Measurements from ENCODE around the gene USP28. TPM values are rescaled to one million over a fixed set of nuclear protein-coding genes. Genes with fewer than 3 reads are reported as not detected.

USP28 gene
- total and polyA plus RNA-seq, 7 experiments from 2014 or later = 12.0 to 50.3 (median 19.0) TPM

- Histone ChIP-seq H3K9me3 (ENCODE audit: control insufficient read depth in 2 of 3, low read length in 3 of 3) (no peaks in the 10 kb centered on the region), H3K27ac (ENCODE audit: low read depth, low read length) (no peak overlapping the region), H3K27me3 (ENCODE audit: control insufficient read depth in 2 of 2, insufficient read depth in 2 of 2, low read length in 2 of 2) (no peaks in the 10 kb centered on the region), H3K36me3 (ENCODE audit: control insufficient read depth in 2 of 3, insufficient read depth in 3 of 3, low read length in 3 of 3) (no peaks in the 10 kb centered on the region), H3K4me3 (ENCODE audit: low read length) (no peak overlapping the region), H3K4me1 (ENCODE audit: control insufficient read depth in 2 of 2, insufficient read depth in 2 of 2, low read length in 2 of 2) (peaks cover 0 to 25% of the 10 kb centered on the region in 2 donors)
- no peak for ATAC-seq
- peaks cover 0 to 30% (median 17%) of the 10 kb centered on the region in 5 donors for H3K36me3 Mint-ChIP-seq
- no peaks in the 10 kb centered on the region for H3K9me3 Mint-ChIP-seq
- ChIA-PET CTCF (interaction anchor here (0.7 kb wide), 1 partner anchor 34 kb away, joined by 3 read pairs; no protein-coding TSS in a partner anchor), POLR2A (interaction anchor here (1.5 kb wide), 1 partner anchor 9 kb away, joined by 3 read pairs; no protein-coding TSS in a partner anchor)
- peak overlapping the region in 3 of 9 donors; percentile 2 to 74 (median 7) for H3K27ac Mint-ChIP-seq
- peak overlapping the region in 2 of 10 donors; percentile 0 to 27 for H3K4me3 Mint-ChIP-seq
- H3K4me1 Mint-ChIP-seq = peaks cover 11 to 49% (median 22%) of the 10 kb centered on the region in 7 donors
- intact Hi-C loops (cut with micrococcal nuclease) = loop anchor here in 1 of 2 donors (1.0 kb wide), 1 partner anchor 13 kb away; the partner anchor contains the start of gene USP28
- H3K27me3 Mint-ChIP-seq = no peaks in the 10 kb centered on the region
- DNase-seq = no peak
Observed at GRCh38 chr11:113862435-113862834, 12.9 kb downstream of the USP28 start.

- no peaks in the 10 kb centered on the region for H3K36me3 ChIP-seq (ENCODE audit: control insufficient read depth in 2 of 3, insufficient read depth in 3 of 3, low read length in 3 of 3)
- H3K4me1 Mint-ChIP-seq = peaks cover 11 to 41% (median 20%) of the 10 kb centered on the region in 7 donors
Observed at GRCh38 chr11:113859665-113860064, 15.7 kb downstream of the USP28 start.

GRCh38 chr11:113856966-113857759, 18.2 kb downstream of the USP28 start:
- H3K4me1 ChIP-seq (ENCODE audit: control insufficient read depth in 2 of 2, insufficient read depth in 2 of 2, low read length in 2 of 2) = peaks cover 0 to 17% of the 10 kb centered on the region in 2 donors
- H3K27ac Mint-ChIP-seq = no peak overlapping the region
- no peaks in the 10 kb centered on the region for H3K27me3 Mint-ChIP-seq
- intact Hi-C loops (cut with micrococcal nuclease) = loop anchor here in 1 of 2 donors (5.0 kb wide), 1 partner anchor 45 kb away; no protein-coding TSS in a partner anchor
- no peaks in the 10 kb centered on the region for H3K9me3 ChIP-seq (ENCODE audit: control insufficient read depth in 2 of 3, low read length in 3 of 3)
- H3K27me3 ChIP-seq (ENCODE audit: control insufficient read depth in 2 of 2, insufficient read depth in 2 of 2, low read length in 2 of 2) = no peaks in the 10 kb centered on the region
- no peak overlapping the region for H3K27ac ChIP-seq (ENCODE audit: low read depth, low read length)
- ChIA-PET CTCF (interaction anchor here (0.5 kb wide), 1 partner anchor 39 kb away, joined by 3 read pairs; no protein-coding TSS in a partner anchor), POLR2A (no interaction called here)
- H3K36me3 Mint-ChIP-seq = peaks cover 0 to 10% (median 8%) of the 10 kb centered on the region in 5 donors
- no peak overlapping the region for H3K4me3 Mint-ChIP-seq
- peaks cover 7 to 29% (median 14%) of the 10 kb centered on the region in 7 donors for H3K4me1 Mint-ChIP-seq
- DNase-seq = no peak
- H3K36me3 ChIP-seq (ENCODE audit: control insufficient read depth in 2 of 3, insufficient read depth in 3 of 3, low read length in 3 of 3) = peaks cover 0 to 4% (median 0%) of the 10 kb centered on the region in 3 experiments
- no peak for ATAC-seq
- no peaks in the 10 kb centered on the region for H3K9me3 Mint-ChIP-seq
- no peak overlapping the region for H3K4me3 ChIP-seq (ENCODE audit: low read length)

More at GRCh38 chr11:113859665-113860064, 15.7 kb downstream of the USP28 start:
- ChIA-PET CTCF (interaction anchor here (0.6 kb wide), 1 partner anchor 403 kb away, joined by 3 read pairs; no protein-coding TSS in a partner anchor), POLR2A (no interaction called here)
- Mint-ChIP-seq H3K27ac (peak overlapping the region in 4 of 9 donors; percentile 32 to 88 (median 54)), H3K27me3 (no peaks in the 10 kb centered on the region), H3K4me3 (peak overlapping the region in 3 of 10 donors; percentile 19 to 74 (median 44)), H3K36me3 (peaks cover 0 to 16% (median 6%) of the 10 kb centered on the region in 5 donors), H3K9me3 (no peaks in the 10 kb centered on the region)
- ATAC-seq (no peak), DNase-seq (no peak)
- Histone ChIP-seq H3K4me1 (ENCODE audit: control insufficient read depth in 2 of 2, insufficient read depth in 2 of 2, low read length in 2 of 2) (peaks cover 0 to 25% of the 10 kb centered on the region in 2 donors), H3K4me3 (ENCODE audit: low read length) (no peak overlapping the region), H3K27me3 (ENCODE audit: control insufficient read depth in 2 of 2, insufficient read depth in 2 of 2, low read length in 2 of 2) (no peaks in the 10 kb centered on the region), H3K27ac (ENCODE audit: low read depth, low read length) (no peak overlapping the region), H3K9me3 (ENCODE audit: control insufficient read depth in 2 of 3, low read length in 3 of 3) (no peaks in the 10 kb centered on the region)
- intact Hi-C loops (cut with micrococcal nuclease) = loop anchor here in 1 of 2 donors (5.0 kb wide), 1 partner anchor 47 kb away; no protein-coding TSS in a partner anchor

- Mint-ChIP-seq H3K27ac (no peak overlapping the region), H3K27me3 (no peaks in the 10 kb centered on the region), H3K9me3 (peaks cover 0 to 2% (median 0%) of the 10 kb centered on the region in 11 donors), H3K4me3 (no peak overlapping the region), H3K36me3 (peaks cover 7 to 21% (median 14%) of the 10 kb centered on the region in 5 donors), H3K4me1 (peaks cover 0 to 19% (median 9%) of the 10 kb centered on the region in 7 donors)
- H3K36me3 ChIP-seq (ENCODE audit: control insufficient read depth in 2 of 3, insufficient read depth in 3 of 3, low read length in 3 of 3) = peaks cover 0 to 11% (median 0%) of the 10 kb centered on the region in 3 experiments
- ATAC-seq (no peak), DNase-seq (no peak)
- ChIA-PET POLR2A (no interaction called here), CTCF (no interaction called here)
- H3K27me3 ChIP-seq (ENCODE audit: control insufficient read depth in 2 of 2, insufficient read depth in 2 of 2, low read length in 2 of 2) = no peaks in the 10 kb centered on the region
- intact Hi-C loops (cut with micrococcal nuclease) = loop anchor here in 1 of 2 donors (5.0 kb wide), 1 partner anchor 44 kb away; no protein-coding TSS in a partner anchor
- H3K9me3 ChIP-seq (ENCODE audit: control insufficient read depth in 2 of 3, low read length in 3 of 3) = no peaks in the 10 kb centered on the region
- no peak overlapping the region for H3K27ac ChIP-seq (ENCODE audit: low read depth, low read length)
- H3K4me3 ChIP-seq (ENCODE audit: low read length) = no peak overlapping the region
- peaks cover 0 to 14% of the 10 kb centered on the region in 2 donors for H3K4me1 ChIP-seq (ENCODE audit: control insufficient read depth in 2 of 2, insufficient read depth in 2 of 2, low read length in 2 of 2)
Observed at GRCh38 chr11:113855803-113856202, 19.6 kb downstream of the USP28 start.

GRCh38 chr11:113850188-113850587, 25.2 kb downstream of the USP28 start:
- H3K36me3 Mint-ChIP-seq = peaks cover 19 to 48% (median 39%) of the 10 kb centered on the region in 5 donors
- Histone ChIP-seq H3K36me3 (ENCODE audit: control insufficient read depth in 2 of 3, insufficient read depth in 3 of 3, low read length in 3 of 3) (peaks cover 0 to 20% (median 8%) of the 10 kb centered on the region in 3 experiments), H3K4me3 (ENCODE audit: low read length) (no peak overlapping the region), H3K4me1 (ENCODE audit: control insufficient read depth in 2 of 2, insufficient read depth in 2 of 2, low read length in 2 of 2) (no peaks in the 10 kb centered on the region), H3K9me3 (ENCODE audit: control insufficient read depth in 2 of 3, low read length in 3 of 3) (no peaks in the 10 kb centered on the region), H3K27ac (ENCODE audit: low read depth, low read length) (no peak overlapping the region), H3K27me3 (ENCODE audit: control insufficient read depth in 2 of 2, insufficient read depth in 2 of 2, low read length in 2 of 2) (no peaks in the 10 kb centered on the region)
- H3K27ac Mint-ChIP-seq = no peak overlapping the region
- H3K4me1 Mint-ChIP-seq = peaks cover 0 to 8% (median 0%) of the 10 kb centered on the region in 7 donors
- H3K27me3 Mint-ChIP-seq = no peaks in the 10 kb centered on the region
- H3K9me3 Mint-ChIP-seq = peaks cover 0 to 4% (median 0%) of the 10 kb centered on the region in 11 donors
- ChIA-PET POLR2A (no interaction called here), CTCF (no interaction called here)
- DNase-seq (no peak), ATAC-seq (no peak)
- intact Hi-C loops (cut with micrococcal nuclease) = no loop called here
- H3K4me3 Mint-ChIP-seq = no peak overlapping the region

- Histone ChIP-seq H3K27me3 (ENCODE audit: control insufficient read depth in 2 of 2, insufficient read depth in 2 of 2, low read length in 2 of 2) (no peaks in the 10 kb centered on the region), H3K36me3 (ENCODE audit: control insufficient read depth in 2 of 3, insufficient read depth in 3 of 3, low read length in 3 of 3) (peaks cover 0 to 20% (median 8%) of the 10 kb centered on the region in 3 experiments), H3K9me3 (ENCODE audit: control insufficient read depth in 2 of 3, low read length in 3 of 3) (no peaks in the 10 kb centered on the region), H3K27ac (ENCODE audit: low read depth, low read length) (no peak overlapping the region), H3K4me1 (ENCODE audit: control insufficient read depth in 2 of 2, insufficient read depth in 2 of 2, low read length in 2 of 2) (no peaks in the 10 kb centered on the region), H3K4me3 (ENCODE audit: low read length) (no peak overlapping the region)
- Mint-ChIP-seq H3K36me3 (peaks cover 19 to 48% (median 39%) of the 10 kb centered on the region in 5 donors), H3K4me1 (peaks cover 0 to 8% (median 0%) of the 10 kb centered on the region in 7 donors), H3K9me3 (peaks cover 0 to 4% (median 0%) of the 10 kb centered on the region in 11 donors), H3K27ac (peak overlapping the region in 1 of 9 donors; percentile 22), H3K4me3 (no peak overlapping the region), H3K27me3 (no peaks in the 10 kb centered on the region)
- CTCF ChIA-PET = no interaction called here
- ATAC-seq (no peak), DNase-seq (no peak)
- POLR2A ChIA-PET = no interaction called here
- intact Hi-C loops (cut with micrococcal nuclease) = no loop called here
Observed at GRCh38 chr11:113849713-113850112, 25.7 kb downstream of the USP28 start.
